Activated naive CD8-positive, alpha-beta T cell (primary cell): ENCODE measurements around the gene COX14.
"Not testable (repeated sequence)": the region's sequence is repeated elsewhere in the genome, so short reads cannot be mapped to it uniquely, and the experiment has no call there.

ENCODE experiments used
- H3K27ac Mint-ChIP-seq: one replicate; pipeline ENCODE4 v1.8.0; 2021; ENCODE audit warnings: mixed read lengths
- H3K27me3 Mint-ChIP-seq: one replicate; pipeline ENCODE4 v1.8.0; 2021; ENCODE audit warnings: mixed read lengths
- H3K36me3 Mint-ChIP-seq: one replicate; pipeline ENCODE4 v1.8.0; 2021; ENCODE audit warnings: mixed read lengths
- H3K4me1 Mint-ChIP-seq: one replicate; pipeline ENCODE4 v1.8.0; 2021; ENCODE audit warnings: low read depth, mixed read lengths
- H3K4me3 Mint-ChIP-seq: one replicate; pipeline ENCODE4 v1.8.0; 2021; ENCODE audit warnings: mild to moderate bottlenecking, mixed read lengths
- H3K9me3 Mint-ChIP-seq: one replicate; pipeline ENCODE4 v1.8.0; 2021; ENCODE audit warnings: low read depth, mixed read lengths

COX14 gene

DNA sequence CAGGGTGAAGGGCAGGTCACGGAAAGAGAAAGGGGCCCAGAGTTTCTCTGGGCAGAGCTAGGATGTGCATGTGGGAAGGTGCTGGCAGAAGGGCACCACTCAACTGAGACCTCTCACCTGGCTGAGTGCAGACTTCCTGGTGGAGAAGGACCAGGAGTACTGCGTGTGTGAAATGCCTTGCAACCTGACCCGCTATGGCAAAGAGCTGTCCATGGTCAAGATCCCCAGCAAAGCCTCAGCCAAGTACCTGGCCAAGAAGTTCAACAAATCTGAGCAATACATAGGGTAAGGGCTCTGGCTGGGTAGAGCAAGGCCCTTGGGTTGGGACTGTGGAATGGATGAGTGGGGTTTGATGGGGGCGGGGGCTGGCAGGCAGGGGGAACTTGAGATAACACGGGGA lies 32.3 kb upstream of the COX14 start:
- H3K36me3 Mint-ChIP-seq: no peaks in the 10 kb centered on the region
- H3K9me3 Mint-ChIP-seq: no peaks in the 10 kb centered on the region
- H3K27me3 Mint-ChIP-seq: no peaks in the 10 kb centered on the region
- no peak overlapping the region for H3K27ac Mint-ChIP-seq
- H3K4me3 Mint-ChIP-seq: no peak overlapping the region
- H3K4me1 Mint-ChIP-seq: peaks cover 11% of the 10 kb centered on the region

DNA sequence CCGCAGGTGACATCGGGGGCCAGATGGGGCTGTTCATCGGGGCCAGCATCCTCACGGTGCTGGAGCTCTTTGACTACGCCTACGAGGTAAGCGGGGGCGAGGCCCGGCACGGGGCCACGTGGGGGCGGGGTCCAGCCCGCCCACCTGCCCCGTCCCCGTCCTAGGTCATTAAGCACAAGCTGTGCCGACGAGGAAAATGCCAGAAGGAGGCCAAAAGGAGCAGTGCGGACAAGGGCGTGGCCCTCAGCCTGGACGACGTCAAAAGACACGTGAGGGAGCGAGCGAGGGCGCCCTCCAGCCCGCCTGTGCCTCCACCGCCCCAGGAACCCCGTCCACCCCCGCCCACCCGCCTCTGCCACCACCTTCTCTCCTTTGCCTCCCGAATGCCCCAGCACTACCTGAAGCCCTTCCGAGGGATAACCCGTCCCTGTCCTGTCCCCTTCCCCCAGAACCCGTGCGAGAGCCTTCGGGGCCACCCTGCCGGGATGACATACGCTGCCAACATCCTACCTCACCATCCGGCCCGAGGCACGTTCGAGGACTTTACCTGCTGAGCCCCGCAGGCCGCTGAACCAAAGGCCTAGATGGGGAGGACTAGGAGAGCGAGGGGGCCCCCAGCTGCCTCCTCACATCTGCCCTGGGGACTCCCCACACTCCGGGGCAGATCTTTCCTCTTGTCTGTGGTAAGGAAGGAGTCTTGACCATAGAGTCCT lies 30.8 kb upstream of the COX14 start:
- Mint-ChIP-seq H3K9me3 (no peaks in the 10 kb centered on the region), H3K4me3 (no peak overlapping the region), H3K27ac (no peak overlapping the region), H3K4me1 (peaks cover 15% of the 10 kb centered on the region), H3K36me3 (no peaks in the 10 kb centered on the region), H3K27me3 (no peaks in the 10 kb centered on the region)

DNA sequence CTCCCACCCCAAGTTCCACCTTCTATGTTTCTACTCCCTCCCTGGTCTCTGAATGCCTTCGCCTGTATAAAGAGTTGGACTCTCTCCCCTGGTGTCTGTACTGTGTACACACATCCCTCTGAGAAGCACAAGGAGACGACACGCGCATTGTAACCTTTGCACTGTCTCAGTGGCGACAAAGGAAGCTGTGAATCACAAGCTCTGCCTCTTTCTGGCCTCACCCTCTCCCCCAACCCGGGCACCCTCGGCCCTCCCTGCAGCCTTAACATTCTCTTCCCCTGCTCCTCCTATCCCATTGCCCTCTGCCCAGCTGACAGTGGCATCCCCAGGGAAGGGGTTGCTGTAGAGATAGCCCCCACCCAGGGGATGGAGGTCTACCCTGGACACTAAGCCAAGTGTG lies 29.4 kb upstream of the COX14 start:
- Mint-ChIP-seq H3K4me1 (peaks cover 26% of the 10 kb centered on the region), H3K36me3 (peaks cover 3% of the 10 kb centered on the region), H3K27me3 (no peaks in the 10 kb centered on the region), H3K9me3 (no peaks in the 10 kb centered on the region), H3K4me3 (peak overlapping the region; percentile 54), H3K27ac (peak overlapping the region; percentile 10)

DNA sequence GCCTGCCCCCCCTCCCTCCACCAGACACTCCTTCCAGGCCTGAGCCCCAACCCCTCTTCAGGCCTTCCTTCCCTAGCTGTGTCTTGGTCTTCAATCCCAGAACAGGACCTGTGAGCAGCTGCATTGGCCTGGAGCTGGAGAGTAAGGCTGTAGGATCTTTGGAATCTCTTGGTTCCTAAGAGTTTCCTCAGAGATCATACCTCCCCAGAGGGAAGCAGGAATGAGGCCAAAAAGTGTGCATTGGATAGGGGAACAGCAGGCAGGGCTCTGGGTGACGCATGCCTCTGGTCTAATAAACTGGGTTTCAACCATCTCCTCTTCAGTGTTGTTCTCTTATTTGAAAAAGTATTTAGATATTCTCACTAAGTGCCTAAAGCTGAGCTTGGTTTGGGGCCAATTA lies 28.7 kb upstream of the COX14 start:
- peak overlapping the region; percentile 90 for H3K27ac Mint-ChIP-seq

DNA sequence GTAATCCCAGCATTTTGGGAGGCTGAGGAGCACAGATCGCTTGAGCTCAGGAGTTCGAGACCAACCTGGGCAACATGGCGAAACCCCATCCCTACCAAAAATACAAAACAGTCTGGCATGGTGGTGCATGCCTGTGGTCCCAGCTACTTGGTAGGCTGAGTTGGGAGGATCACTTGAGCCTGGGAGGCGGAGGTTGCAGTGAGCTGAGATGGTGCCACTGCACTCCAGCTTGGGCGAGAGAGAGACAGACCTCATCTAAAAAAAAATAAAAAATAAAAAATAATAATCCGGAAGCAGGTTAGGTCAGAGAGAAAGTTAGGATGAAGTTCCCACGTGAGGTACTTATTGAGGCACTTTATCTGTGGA lies 27.6 kb upstream of the COX14 start:
- H3K36me3 Mint-ChIP-seq, H3K27me3 Mint-ChIP-seq, H3K9me3 Mint-ChIP-seq: not testable (repeated sequence)
- Mint-ChIP-seq H3K4me3 (peak overlapping the region; percentile 92), H3K4me1 (peaks cover 37% of the 10 kb centered on the region), H3K27ac (peak overlapping the region; percentile 97)

More for the DNA sequence above, 28.7 kb upstream of the COX14 start:
- Mint-ChIP-seq H3K36me3 (peaks cover 3% of the 10 kb centered on the region), H3K4me3 (peak overlapping the region; percentile 88), H3K9me3 (no peaks in the 10 kb centered on the region), H3K4me1 (peaks cover 32% of the 10 kb centered on the region), H3K27me3 (no peaks in the 10 kb centered on the region)

DNA sequence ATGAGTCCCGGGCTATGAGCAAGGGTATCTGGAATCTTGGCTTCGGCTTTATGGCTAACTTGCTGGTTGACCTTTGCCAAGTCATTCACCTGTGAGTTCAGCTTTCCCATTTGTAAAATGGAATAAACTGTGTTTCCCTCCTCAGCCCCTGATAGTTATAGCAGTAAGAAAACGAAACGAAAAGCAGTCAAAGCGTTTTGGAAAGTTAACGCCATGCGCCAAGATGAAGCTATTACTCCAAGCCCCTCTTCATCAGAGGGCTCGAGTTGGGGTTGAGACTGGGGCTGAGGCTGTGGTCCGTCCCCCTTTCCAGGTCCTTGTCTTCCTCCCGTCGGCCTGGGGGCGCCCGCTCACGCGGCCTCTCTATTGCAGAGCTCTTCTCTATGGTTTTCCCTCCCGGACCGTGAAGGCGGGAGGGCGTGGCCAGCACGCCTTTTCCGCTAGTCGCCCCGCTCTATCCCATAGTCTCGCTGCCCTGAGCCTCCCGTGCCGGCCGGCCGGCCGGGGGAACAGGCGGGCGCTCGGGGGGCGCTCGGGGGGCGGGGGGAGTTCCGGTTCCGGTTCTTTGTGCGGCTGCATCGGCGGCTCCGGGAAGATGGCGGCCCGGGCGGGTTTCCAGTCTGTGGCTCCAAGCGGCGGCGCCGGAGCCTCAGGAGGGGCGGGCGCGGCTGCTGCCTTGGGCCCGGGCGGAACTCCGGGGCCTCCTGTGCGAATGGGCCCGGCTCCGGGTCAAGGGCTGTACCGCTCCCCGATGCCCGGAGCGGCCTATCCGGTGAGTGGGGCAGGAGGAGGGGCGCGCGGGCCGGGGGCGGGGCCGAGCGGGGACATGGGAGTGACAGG lies 27.0 kb upstream of the COX14 start, which contains the start of gene SMARCD1:
TSS of gene SMARCD1 (plus strand) at position 568 of the 840 bp plus-strand sequence. CDS start at position 596, 28 bp downstream.
- H3K9me3 Mint-ChIP-seq: no peaks in the 10 kb centered on the region
- peaks cover 3% of the 10 kb centered on the region for H3K36me3 Mint-ChIP-seq
- H3K4me3 Mint-ChIP-seq: peak within 1 kb of the TSS; percentile 92
- no peaks in the 10 kb centered on the region for H3K27me3 Mint-ChIP-seq
- peaks cover 37% of the 10 kb centered on the region for H3K4me1 Mint-ChIP-seq
- peak within 1 kb of the TSS; percentile 97 for H3K27ac Mint-ChIP-seq

DNA sequence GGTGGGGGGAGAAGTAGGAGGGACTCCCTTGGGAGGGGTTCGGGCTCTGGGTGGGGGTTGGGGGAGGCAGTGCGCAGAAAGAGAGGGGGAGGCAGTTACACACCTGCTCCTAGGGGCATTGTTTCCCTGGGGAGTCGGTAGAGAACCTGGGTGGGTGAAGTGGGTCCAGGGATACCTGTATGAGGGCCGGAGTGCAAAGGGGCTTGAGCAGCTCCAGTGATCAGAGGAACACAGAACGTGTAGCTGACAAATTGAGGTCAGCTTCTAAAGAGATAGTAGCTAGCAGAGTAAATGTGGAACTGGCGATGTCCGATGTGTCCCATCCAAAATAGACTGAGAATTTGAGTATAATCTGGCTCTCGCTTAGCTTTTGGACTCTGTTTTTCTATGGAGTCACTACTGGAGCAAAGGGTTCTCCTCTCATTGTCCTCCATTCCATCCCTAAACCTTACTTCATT lies 26.4 kb upstream of the COX14 start:
- Mint-ChIP-seq H3K4me3 (peak overlapping the region; percentile 92), H3K4me1 (peaks cover 37% of the 10 kb centered on the region), H3K9me3 (no peaks in the 10 kb centered on the region), H3K36me3 (peaks cover 3% of the 10 kb centered on the region), H3K27me3 (no peaks in the 10 kb centered on the region), H3K27ac (peak overlapping the region; percentile 84)

DNA sequence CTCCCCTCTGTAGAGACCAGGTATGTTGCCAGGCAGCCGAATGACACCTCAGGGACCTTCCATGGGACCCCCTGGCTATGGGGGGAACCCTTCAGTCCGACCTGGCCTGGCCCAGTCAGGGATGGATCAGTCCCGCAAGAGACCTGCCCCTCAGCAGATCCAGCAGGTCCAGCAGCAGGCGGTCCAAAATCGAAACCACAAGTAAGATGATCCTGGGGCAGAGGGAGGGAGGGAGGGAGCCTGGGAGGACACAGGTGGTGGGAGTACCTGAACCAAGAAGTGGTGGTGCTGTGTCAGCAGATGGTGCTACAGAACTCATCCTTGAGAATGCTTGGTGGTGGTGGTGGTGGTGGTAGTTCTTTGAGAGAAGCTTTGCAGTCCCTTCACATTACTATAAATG lies 25.9 kb upstream of the COX14 start:
- Mint-ChIP-seq H3K27me3 (no peaks in the 10 kb centered on the region), H3K27ac (peak overlapping the region; percentile 84), H3K4me3 (peak overlapping the region; percentile 92), H3K36me3 (peaks cover 3% of the 10 kb centered on the region), H3K9me3 (no peaks in the 10 kb centered on the region), H3K4me1 (peaks cover 37% of the 10 kb centered on the region)

DNA sequence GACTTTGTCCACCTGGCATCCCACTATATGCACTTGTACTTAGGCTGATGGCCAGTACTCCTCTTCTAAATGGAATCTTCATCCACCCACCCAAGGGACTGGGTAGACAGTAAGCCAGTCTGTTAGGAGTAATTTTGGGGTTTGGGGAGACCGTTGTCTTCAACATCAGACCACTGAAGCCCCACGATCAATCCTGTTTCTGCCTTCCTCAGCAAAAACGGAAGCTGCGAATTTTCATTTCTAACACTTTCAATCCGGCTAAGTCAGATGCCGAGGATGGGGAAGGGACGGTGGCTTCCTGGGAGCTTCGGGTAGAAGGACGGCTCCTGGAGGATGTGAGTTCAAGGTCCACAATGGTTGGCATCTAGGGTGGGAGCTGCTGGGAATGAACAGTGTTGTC lies 24.9 kb upstream of the COX14 start:
- Mint-ChIP-seq H3K4me3 (no peak overlapping the region), H3K27ac (peak overlapping the region; percentile 58), H3K36me3 (peaks cover 3% of the 10 kb centered on the region), H3K4me1 (peaks cover 37% of the 10 kb centered on the region), H3K27me3 (no peaks in the 10 kb centered on the region), H3K9me3 (no peaks in the 10 kb centered on the region)

DNA sequence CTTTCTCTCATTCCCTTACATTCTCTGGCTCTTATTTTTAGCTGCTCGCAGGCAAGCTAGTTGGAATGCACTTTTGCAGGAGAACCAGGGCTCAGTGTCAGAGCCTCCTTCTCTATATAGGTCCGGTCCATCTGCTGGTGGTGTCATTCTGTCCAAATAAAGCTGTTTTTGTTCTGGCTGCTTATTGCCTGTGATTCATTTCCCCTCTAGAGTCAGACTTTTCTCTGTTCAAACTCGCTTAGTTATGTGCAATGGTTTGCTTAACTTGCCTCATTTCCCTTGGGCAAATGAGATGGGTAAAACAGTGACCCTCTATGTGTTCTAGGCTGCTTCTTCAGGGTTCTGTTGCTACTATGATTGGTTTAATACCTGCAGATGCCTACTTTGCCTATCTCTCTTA lies 24.0 kb upstream of the COX14 start:
- Mint-ChIP-seq H3K4me1 (peaks cover 37% of the 10 kb centered on the region), H3K27ac (peak overlapping the region; percentile 41), H3K9me3 (no peaks in the 10 kb centered on the region), H3K4me3 (peak overlapping the region; percentile 30), H3K27me3 (no peaks in the 10 kb centered on the region), H3K36me3 (peaks cover 3% of the 10 kb centered on the region)

DNA sequence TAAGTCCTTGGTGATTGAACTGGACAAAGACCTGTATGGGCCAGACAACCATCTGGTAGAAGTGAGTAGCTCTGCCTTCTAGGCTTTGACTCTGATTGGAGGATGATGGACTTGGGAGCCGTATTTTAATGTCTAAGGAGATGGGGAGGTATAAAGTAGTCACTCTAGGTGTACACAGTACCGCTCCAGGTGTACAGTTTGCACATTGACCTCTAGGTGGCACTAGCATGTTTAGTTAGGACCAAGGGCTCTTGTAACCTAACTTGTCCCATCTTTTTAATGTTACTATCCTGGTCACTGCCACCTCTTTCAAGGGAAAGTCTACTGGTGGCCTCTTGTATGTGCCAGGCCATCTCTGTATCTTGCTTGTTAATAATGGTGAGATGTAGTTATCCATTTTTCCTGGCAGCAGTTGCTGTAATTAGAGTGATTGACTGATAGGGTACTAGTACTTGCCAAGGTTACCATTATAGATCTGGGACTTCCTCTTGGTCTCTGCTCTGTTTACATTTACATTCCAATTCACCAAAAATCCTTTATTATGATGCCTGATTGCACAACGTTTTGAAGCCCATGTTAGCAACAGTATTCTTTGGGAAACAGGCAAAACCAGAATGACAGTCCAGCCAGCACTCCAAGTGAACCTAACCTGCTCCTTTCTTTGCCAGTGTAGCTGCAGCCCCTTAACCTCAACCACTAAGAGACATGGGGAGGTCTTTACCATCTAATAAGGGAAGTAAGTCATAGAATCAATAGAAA lies 23.3 kb upstream of the COX14 start:
- H3K27me3 Mint-ChIP-seq: no peaks in the 10 kb centered on the region
- peaks cover 3% of the 10 kb centered on the region for H3K36me3 Mint-ChIP-seq
- H3K9me3 Mint-ChIP-seq: no peaks in the 10 kb centered on the region
- peak overlapping the region; percentile 11 for H3K4me3 Mint-ChIP-seq
- H3K4me1 Mint-ChIP-seq: peaks cover 32% of the 10 kb centered on the region
- peak overlapping the region; percentile 24 for H3K27ac Mint-ChIP-seq

DNA sequence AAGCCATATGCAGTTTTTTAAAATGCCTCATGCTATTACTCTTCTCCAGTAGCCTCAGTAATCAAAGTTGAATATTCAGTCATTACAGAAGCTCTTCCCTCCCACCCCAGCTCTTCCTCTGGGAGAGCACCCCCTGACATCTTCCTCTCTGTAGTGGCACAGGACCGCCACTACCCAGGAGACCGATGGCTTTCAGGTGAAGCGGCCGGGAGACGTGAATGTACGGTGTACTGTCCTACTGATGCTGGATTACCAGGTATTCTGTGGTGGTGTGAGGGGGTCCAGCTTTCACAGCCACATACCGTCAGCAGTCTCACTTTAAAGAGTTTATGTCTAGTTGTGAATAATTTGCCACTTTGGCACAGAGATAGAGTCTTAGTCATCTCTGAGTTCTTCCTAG lies 22.3 kb upstream of the COX14 start:
- H3K27ac Mint-ChIP-seq: no peak overlapping the region
- peaks cover 30% of the 10 kb centered on the region for H3K4me1 Mint-ChIP-seq
- peaks cover 3% of the 10 kb centered on the region for H3K36me3 Mint-ChIP-seq
- H3K4me3 Mint-ChIP-seq: no peak overlapping the region
- no peaks in the 10 kb centered on the region for H3K9me3 Mint-ChIP-seq
- no peaks in the 10 kb centered on the region for H3K27me3 Mint-ChIP-seq

DNA sequence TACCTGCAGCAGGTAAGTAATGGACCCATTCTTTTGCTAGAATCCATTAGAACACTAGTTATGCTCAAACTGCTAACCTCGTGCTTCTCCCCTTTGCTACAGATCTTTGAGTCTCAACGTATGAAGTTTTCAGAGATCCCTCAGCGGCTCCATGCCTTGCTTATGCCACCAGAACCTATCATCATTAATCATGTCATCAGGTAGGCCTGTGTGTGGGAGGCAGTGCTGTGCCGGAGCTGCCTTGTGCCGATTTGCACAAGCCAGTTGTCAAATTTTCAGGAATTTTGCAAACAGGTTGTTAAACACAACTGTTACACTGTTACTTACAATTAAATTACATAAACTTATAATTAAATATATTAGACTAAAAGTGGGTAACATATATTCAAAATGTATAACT lies 21.6 kb upstream of the COX14 start:
- Mint-ChIP-seq H3K27ac (no peak overlapping the region), H3K9me3 (no peaks in the 10 kb centered on the region), H3K4me1 (peaks cover 27% of the 10 kb centered on the region), H3K27me3 (no peaks in the 10 kb centered on the region), H3K36me3 (peaks cover 3% of the 10 kb centered on the region), H3K4me3 (no peak overlapping the region)

DNA sequence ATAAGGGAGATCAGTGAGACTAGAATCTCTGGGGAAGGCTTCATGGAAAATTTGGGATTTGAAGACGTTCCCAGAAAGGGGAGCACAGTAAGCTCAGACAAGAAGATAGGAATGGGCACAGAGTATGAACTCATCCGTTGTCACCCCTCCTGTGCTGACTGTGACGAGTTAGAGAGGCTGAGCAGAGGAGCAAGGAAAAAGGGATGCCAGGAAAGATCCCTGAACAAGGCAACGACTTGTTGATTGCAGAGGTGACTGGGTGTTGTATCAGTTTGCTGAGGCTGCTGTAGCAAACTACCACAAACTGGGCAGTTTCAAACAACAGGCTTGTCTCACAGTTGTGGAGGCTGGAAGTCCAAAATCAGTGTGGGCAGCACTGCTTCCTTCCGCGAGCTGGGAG lies 14.1 kb upstream of the COX14 start:
- H3K4me1 Mint-ChIP-seq: no peaks in the 10 kb centered on the region
- H3K9me3 Mint-ChIP-seq: no peaks in the 10 kb centered on the region
- no peak overlapping the region for H3K27ac Mint-ChIP-seq
- peaks cover 7% of the 10 kb centered on the region for H3K36me3 Mint-ChIP-seq
- H3K27me3 Mint-ChIP-seq: no peaks in the 10 kb centered on the region
- H3K4me3 Mint-ChIP-seq: no peak overlapping the region
